ENCODE measurements around the gene SPON1.

- TF ChIP-seq POLR2A (IDR thresholded peaks at IDR 0.05) (no peak), CTCF (IDR thresholded peaks at IDR 0.05) (no peak), EP300 (IDR thresholded peaks at IDR 0.05) (no peak)
Observed at GRCh38 chr11:14094481-14095037, 132.0 kb downstream of the SPON1 start.

Data from ovary (tissue), 3 donors.